Astrocyte (in vitro differentiated cells and primary cell): ENCODE data around the gene VPS37C.

Source experiments
- CTCF ChIP-seq: IDR thresholded peaks from 2 replicates; pipeline ENCODE4 v1.5.1; 2011; ENCODE audit warnings: low read depth, mild to moderate bottlenecking, inconsistent platforms, low read length, moderate library complexity; ENCODE audit not compliant: insufficient read depth
- EZH2 ChIP-seq: IDR thresholded peaks from 2 replicates; pipeline ENCODE4 v1.6.1; 2012; ENCODE audit warnings: mild to moderate bottlenecking, low read length, inconsistent platforms; ENCODE audit not compliant: insufficient read depth

GRCh38 chr11:61147271-61147670 lies 14.0 kb downstream of the VPS37C start:
- TF ChIP-seq CTCF = no peak
- no peak for TF ChIP-seq EZH2
